HK-2 (cell line): Measurements from ENCODE around the gene DAPK3.
"Not testable (repeated sequence)": the region's sequence is repeated elsewhere in the genome, so short reads cannot be mapped to it uniquely, and the experiment has no call there.

Experiments
- DNase-seq: peaks from one replicate; pipeline ENCODE4 v3.0.0-alpha.2; 2018; ENCODE audit not compliant: unreplicated experiment

The DAPK3 gene

DNA sequence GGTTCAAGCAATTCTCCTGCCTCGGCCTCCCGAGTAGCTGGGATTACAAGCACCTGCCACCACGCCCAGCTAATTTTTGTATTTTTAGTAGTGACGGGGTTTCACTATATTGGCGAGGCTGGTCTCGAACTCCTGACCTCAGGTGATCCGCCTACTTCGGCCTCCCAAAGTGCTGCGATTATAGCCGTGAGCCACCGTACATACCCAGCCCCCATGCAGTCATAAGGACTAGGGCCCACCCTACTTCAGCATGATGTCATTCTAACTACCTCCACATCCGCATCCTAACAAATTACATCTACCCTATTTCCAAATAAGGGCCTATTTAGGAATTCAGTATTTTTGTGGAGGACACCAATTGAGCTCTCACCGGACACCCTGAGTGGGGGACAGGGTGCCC, 15.6 kb downstream of the DAPK3 start:
- not testable (repeated sequence) for DNase-seq

DNA sequence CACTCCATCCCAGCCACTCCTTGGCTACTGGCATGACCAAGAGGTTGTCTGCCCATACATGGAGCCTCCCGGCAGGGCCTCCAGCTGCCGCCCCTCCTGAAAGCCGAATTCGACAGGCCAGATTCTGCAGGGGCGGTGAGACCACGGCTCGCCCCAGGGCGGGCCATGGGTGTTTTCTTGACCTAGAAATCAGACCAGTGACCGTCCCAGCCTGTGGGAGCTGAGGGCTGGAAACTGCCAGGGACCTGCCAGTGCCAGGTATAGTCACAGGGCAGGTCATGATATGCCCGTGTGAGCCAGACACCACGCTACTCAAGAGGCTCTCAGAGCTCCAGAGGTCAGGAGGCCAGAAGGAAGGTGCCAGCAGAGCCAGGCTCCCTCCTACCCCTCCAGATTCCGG, 16.8 kb downstream of the DAPK3 start:
- DNase-seq, result no peak

DNA sequence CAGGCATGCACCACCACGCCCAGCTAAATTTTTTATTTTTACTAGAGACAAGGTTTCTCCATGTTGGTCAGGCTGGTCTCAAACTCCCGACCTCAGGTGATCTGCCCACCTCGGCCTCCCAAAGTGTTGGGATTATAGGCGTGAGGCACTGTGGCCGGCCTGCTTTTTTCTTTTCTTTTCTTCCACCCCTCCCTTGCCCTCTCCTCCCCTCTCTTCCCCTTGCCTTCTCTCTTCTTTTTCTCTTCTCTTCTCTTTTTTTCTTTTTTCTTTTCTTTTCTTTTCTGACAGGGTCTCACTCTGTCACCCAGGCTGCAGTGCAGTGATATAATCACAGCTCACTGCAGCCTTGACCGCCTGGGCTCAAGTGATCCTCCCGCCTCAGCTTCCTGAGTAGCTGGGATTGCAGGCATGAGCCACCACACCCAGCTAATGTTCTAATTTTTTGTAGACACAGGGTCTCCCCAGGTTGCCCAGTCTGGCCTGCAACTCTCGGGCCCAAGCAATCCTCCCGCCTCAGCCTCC, 18.1 kb downstream of the DAPK3 start:
- not testable (repeated sequence) for DNase-seq

DNA sequence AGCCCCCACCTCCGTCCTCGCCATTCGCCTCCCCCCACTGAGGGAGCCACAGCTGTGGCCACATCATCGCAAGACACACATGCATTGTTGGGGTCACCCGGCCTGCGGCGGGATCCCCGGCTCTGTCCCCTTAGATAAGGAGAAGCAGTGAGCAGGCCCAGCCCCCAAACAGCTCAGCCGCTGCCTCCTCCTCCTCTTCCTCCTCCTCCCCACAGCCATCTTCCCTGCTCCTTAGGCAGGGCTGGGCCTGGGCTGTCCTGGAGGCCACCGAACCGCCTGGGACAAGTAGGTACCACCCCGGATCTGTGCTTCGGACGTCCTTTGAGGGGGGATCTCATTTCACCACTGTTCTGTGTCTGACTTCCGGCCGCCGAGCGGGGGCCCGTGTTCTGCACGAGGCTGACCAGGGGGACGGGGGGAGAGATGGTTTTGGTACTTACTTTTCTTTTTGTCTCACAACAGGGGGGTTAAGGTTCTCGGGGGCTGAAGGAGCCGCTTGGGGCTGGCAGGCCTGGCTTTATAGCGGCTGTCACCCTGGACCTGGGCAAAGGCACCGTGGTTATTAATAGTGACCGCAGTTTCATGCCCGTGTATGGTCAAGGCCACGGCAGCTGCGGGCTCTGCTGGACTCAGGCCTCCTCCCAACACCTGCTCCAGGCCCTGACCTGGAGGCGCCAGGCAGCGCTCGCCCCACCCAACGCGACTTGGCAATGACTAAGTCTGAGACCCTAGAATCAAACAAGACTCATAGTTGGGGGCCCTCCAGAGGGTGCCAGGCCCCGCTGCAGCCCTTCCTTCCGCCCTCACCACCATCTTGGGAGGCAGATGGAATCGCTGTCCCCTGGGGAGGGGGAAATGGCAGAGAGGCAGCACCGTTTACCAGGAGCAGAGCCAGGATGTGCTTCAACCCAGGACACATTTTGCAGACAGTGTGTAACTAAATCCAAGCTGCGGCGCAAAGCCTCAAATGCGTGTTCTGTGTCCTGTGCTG, 19.7 kb downstream of the DAPK3 start:
- DNase-seq, result no peak

DNA sequence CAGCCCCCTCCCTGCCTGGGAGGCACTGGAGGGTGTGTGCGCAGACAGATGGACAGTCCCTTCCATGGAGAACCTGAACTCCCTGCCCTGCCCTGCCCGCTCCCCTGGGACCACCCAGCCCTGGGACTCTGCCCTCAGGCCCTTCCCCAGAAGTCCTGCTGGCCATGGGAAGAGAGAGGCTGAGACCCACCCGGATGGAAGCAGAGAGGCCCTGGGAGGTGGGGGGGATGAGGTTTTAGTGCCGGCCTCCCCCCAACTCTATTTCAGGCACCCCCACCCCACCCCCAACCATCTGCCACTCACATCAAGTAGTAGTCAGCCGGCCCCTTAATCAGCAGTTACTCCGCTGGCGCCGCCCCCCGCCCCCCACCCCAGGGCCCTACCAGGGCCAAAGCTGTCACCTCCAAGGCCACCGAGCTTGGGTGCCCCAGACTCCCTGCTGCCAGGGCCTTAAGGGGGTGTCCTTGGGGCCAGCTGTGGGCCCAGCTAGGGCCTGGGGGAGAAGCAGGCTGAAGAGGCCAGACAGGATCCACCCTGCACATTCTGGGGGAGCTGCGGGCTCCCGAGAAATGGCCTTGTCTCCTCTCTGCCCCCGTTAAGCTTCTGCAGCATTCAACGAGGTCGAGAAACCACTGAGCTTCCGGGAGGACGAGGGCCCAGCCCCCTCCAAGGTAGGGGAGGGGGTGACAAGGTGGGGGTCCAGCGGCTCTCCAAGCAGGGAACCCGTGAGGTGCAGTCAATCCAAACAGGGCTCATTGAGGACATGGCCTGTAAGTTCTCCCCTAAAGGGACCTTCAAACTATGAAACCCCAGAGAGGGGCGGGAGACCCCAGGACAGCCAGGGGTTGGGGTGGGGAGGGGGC, 20.7 kb downstream of the DAPK3 start:
- DNase-seq, result no peak

DNA sequence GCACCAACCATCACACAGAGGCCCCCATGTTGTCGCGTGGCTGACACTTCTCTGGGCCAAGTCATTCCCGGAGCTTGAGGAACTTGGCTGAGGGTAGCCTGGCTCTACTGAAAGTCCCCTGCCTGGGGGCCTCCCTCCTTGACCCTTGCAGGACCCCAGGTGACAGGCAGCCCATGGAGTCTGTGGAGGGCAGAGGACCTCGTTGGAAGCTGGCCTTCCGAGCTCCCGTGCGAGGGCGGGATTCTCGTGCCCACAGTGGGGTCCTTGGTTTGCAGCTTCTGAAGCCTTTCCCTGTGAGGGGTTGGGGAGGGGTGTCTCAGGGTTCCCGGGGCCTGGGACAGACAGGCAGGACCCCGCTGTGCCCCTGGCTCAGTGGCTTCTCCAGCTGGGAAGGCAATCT, 21.6 kb downstream of the DAPK3 start:
- no peak for DNase-seq

DNA sequence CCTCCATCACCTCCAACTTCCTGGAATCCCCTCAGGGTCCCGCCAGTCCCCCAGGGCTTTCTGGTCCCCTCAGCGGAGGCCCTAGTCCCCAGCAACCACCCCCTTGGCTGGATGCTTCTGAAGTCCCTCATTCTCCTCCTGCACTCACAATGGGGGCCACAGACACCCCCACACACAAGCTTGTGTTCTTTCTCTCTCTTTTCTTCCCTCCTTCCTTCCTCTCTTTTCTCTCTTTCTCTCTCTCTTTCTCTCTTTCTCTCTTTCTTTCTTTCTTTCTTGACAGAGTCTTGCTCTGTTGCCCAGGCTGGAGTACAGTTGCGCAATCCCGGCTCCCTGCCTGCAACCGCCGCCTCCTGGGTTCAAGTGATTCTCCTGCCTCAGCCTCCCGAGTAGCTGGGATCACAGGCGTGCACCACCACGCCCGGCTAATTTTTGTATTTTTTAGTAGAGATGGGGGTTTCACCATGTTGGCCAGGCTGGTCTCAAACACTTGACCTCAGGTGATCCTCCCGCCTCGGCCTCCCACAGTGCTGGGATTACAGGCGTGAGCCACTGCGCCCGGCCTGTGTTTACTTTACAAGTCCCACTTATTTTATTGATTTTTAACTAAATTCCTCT, 23.5 kb downstream of the DAPK3 start:
- not testable (repeated sequence) for DNase-seq

DNA sequence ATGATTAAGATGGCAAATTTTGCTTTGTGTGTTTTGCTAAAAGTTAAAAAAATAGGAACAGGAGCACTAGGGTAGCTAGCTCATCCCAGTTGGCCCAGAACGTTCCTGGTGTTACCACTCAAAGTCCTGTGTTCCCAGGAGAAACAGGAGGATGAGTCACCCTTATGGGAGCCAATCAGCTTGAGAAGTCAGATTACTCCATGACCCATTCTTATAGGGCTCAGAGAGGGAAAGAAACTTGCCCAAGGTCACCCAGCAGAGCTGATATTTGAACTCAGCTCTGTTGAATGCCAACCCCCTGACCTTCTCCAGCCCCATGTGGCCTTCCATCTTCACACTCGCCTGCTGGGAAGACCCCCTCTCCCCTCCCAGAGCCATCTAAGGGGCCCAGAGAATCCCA, 25.1 kb downstream of the DAPK3 start:
- DNase-seq, result no peak

DNA sequence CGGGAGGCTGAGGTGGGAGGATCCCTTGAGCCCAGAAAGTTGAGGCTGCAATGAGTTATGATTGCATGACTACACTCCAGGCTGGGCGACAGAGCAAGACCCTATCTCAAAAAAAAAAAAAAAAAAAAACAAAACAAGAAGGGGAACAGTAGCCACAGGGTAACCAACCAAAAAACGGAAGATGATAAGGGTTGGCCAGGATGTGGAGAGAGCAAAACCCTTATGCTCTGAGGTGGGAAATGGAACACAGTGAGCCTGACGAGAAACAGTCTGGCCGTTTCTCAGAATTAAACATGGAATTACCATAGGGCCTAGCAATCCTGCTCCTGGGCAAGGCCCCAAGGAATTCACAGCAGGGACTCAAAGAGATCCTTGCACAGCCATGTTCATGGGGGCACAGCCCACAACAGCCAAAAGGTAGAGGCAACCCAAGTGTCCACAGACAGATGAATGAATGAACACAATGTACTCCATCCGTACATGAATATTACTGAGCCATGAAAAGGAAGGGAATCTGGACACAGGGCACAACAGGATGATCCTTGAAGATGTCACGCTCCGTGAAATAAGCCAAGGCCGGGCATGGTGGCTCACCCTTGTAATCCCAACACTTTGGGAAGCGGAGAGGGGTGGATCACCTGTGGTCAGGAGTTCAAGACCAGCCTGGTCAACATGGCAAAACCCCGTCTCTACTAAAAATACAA, 26.7 kb downstream of the DAPK3 start:
- DNase-seq, result no peak

DNA sequence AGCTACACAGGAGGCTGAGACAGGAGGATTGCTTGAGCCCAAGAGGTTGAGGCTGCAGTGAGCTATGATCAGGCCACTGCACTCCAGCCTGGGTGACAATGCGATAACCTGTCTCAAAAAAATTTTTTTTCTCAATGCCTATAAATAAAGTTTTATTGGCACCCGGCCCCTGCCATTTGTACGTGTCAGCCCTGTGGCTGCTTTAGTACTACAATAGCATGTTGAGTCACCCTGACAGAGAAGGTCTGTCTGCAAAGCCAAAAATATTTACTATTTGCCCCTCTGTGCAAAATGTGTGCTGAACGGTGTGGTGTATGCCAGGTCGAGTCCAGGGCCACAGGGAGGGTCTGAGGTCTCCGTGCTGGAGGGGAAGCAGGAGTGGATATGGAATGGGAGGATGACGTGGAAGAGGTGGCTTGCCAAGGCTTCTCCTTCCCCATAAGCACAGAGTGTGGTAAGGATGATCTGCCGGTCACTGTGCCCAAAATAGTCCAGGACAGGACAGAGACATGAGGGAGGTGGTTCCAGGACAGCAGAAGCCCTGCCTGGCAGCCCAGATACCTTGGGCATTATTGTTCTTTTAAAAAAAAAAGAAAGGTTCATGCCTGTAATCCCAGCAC, 28.0 kb downstream of the DAPK3 start:
- DNase-seq, result no peak

DNA sequence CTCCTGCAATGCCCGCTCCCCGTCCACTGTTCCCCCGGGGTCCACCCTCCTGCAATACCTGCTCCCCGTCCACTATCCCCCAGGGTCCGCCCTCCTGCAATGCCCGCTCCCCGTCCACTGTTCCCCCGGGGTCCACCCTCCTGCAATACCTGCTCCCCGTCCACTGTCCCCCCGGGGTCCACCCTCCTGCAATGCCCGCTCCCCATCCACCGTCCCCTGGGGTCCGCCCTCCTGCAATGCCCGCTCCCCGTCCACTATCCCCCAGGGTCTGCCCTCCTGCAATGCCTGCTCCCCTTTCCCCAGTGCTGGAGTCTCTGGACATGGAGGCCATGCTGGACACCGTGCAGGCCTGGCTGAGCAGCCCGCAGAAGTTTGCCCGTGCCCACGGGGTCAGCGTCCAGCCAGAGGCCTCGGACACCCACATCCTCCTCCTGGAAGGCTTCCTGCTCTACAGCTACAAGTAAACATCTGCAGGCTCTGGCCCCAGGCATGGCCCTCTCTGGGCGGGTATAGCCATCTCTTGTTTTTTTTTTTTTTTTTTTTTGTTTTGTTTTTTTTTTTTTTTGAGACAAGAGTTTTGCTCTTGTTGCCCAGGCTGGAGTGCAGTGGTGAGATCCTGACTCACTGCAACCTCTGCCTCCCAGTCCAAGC, 32.5 kb downstream of the DAPK3 start:
- not testable (repeated sequence) for DNase-seq

DNA sequence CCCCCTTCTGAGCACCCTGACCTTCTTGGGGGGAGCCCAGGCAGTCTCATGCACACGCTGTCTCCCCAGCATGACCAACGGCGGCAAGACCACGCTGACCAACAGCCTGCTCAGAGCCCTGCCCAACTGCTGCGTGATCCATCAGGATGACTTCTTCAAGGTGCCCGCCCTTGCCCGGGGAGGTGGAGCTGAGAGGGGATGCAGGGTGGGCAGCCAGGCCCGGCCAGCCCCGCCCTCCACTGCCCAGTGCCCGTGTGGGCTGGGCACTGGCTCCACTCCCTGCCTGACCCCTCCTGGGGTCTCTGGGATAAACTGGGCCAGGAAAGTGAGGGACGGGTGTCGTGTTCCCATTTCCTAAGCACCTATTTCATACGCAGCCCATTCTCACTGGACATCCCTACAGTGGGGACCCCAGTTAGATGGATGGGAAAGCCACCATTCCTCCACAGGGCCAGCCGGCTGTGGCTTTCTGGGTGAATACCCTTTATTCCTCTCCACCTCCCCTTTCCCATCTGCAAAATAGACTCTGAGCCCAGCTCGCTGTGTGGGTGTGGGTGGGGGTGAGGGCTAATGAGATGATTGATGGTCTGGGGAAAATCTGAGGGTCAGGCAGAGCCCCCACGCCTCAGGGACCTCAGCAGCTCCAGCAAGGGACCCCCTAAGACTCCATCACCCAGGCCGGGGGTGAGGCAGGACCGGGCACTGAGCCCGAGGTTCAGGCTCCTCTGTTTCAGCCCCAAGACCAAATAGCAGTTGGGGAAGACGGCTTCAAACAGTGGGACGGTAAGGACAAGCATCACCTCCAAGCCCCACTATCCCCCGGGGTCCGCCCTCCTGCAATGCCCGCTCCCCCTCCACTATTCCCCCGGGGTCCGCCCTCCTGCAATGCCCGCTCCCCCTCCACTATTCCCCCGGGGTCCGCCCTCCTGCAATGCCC, 34.1 kb downstream of the DAPK3 start:
- DNase-seq, result no peak

DNA sequence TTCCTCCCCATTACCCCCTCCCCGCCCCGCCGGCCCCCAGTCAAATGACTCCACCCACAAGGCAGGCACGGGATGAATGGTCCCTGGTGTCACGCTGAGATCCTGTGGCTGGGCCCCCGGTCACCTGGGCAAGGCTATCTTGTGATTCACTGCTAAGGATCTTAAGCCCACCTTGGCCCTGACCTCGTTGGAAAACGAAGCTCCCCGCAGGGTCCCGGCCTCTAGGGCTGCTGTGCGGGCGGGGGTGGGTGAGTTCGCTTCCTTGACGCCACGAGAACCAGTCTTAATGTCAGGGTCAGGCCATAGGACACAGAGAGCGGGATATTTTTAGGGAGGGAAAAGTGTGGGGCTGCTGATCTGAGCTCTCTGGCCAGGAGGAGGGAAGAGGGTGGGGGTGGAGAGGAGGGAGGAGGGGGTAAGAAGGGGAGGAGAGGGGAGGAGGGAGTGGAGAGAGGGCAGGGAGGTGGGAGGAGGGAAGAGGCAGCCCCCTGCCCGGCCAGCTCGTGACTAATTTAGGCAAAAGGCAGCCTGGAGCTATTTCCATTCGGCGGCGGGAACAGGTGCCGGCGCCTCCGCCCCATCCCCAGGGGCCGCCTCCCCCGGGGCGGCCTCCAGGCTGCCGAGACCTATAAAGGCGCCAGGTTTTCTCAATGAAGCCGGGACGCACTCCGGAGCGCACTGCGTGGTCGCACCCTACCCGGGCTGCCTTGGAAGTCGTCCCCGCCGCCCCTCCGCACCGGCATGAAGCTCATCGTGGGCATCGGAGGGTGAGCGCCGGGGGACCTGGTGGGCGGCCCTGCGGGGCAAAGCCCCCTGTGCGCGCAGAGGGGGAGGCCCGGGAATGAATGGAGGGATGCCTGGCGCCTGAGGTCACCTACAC, 37.7 kb downstream of the DAPK3 start, which contains the start of gene NMRK2:
Gene NMRK2 (plus strand): TSS at position 139 of the 880 bp plus-strand sequence. CDS start 603 bp downstream, at position 742.
- DNase-seq, result no peak

DNA sequence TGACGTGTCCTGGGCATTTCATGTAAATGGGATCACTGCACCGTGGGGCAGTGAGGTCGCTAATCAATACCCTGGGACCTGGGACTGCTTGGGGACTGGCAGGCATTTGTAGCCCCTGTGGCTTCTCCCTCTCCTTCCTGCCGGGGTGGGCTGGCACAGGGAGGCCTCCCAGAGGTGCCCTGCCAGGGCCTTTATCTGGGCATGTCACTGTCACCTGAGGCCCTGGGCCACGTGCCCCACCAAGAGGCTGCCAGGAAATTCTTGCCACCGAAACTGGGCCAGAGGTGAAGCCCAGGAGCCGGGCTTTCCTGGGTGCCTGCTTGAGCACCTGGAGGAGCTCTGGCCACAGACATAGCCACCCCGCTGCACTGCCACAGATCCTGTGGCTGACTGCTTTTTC, 39.9 kb downstream of the DAPK3 start:
- no peak for DNase-seq

DNA sequence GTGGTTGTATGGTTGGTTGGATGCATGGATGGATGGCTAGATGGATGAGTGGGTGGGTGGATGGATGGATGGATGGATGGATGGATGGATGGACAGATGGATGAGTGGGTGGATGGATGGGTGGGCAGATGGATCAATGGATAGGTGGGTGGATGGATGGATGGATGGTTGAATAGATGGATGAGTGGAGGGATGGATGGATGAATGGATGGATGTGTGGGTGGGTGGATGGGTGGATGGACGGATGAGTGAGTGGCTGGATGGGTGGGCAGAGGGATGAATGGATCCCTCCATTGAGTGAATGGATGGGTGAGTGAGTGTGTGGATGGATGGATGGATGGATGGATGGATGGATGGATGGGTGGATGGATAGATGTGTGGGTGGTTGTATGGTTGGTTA, 47.0 kb downstream of the DAPK3 start:
- DNase-seq, result no peak

DNA sequence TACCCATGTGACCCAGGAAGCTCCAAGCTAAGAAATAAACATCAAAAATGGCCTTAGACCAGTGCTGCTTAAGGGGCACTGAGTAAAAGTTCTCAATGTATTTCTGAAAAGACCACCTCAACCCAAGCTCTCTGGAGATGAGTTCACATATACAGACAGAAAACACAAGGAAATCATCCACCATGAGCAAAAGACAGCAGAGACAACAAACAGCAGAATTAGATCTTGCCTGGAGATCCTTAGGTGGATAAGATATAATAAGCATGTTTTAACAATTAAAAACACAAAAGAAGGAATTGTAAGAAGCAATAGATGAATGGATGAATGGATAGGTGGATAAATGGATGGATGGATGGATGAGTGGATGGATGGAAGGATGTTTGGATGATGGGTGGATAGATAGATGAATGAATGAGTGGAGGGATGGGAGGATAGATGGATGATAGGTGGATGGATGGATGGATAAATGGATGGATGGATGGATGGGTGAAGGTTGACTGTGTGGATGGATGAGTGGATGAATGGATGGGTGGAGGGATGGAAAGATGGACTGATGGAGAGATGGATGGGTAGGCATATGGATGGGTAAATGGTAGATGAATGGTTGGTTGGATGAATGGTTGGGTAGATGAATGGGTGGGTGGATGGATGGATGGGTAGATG, 47.7 kb downstream of the DAPK3 start:
- no peak for DNase-seq

DNA sequence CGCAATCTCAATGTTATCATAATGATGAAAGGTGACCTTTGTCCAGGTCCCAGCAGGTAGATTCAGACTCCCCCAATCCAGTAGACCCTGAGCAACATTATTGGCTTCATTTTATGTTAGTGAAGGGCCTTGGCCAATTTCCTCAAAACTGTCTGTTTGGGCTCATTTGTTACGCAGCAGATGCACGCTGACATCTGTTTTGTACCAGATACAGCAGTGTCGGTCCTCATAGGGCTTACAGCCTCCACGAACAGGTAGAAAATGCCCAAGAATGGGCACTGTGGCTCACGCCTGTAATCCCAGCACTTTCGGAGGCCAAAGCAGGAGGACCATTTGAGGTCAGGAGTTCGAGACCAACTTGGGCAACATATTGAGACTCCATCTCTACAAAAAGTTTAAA, 51.1 kb downstream of the DAPK3 start:
- DNase-seq, result no peak

DNA sequence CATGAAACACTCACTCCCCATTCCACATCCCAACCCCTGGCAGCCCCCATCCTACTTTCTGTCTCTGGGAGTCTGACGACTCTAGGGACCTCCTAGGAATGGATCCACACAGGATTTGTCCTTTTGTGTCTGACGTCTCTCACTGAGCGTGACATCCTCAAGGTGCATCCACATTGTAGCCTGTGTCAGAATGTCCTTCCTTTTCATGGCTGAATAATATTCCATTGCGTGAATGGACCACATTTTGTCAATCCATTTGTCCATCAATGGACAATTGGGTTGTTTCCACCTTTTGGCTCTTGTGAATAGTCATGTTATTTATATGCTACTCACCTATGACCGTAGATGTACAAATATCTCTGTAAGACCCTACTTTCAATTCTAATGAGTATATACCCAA, 54.9 kb downstream of the DAPK3 start:
- DNase-seq, result no peak
